GM12878 (cell line): ENCODE results near the gene AMZ2.
"Not testable (repeated sequence)": the region's sequence is repeated elsewhere in the genome, so short reads cannot be mapped to it uniquely, and the experiment has no call there.

Source experiments
- BHLHE40 ChIP-seq, 2 experiments: fragments of 450-650 bp in 1 of 2; IDR thresholded peaks; 2 replicates each; pipeline ENCODE4 v1.6.1; 2011 to 2017; ENCODE audit warnings: low read depth in 2 of 2, borderline replicate concordance in 1 of 2, improper control_type of control experiment in 1 of 2, low read length in 1 of 2, mild to moderate bottlenecking in 1 of 2
- CREB1 ChIP-seq: IDR thresholded peaks from 2 replicates; pipeline ENCODE4 v1.6.1; 2012; ENCODE audit warnings: low read depth, mild to moderate bottlenecking, inconsistent platforms
- HDAC2 ChIP-seq: fragments of 200-600 bp; sonication (generic); IDR thresholded peaks from 2 replicates; pipeline ENCODE4 v1.6.1; 2017
- POLR2A ChIP-seq: IDR thresholded peaks from 2 replicates; pipeline ENCODE4 v1.6.1; 2011; ENCODE audit warnings: low read depth, mild to moderate bottlenecking, low read length
- POLR2AphosphoS5 ChIP-seq: IDR thresholded peaks from 2 replicates; pipeline ENCODE4 v1.6.1; 2011; ENCODE audit warnings: mild to moderate bottlenecking, low read length, inconsistent platforms
- TCF3 ChIP-seq: IDR thresholded peaks from 2 replicates; pipeline ENCODE4 v1.6.1; 2012; ENCODE audit warnings: low read depth, mild to moderate bottlenecking, low read length, borderline replicate concordance; ENCODE audit not compliant: insufficient read depth
- TF ChIP-seq, protein P1 (sequence below): fragments of 450-650 bp; IDR thresholded peaks from 2 replicates; pipeline ENCODE4 v1.6.1; 2016; ENCODE audit warnings: mild to moderate bottlenecking
- TF ChIP-seq, protein P2 (sequence below), 3 experiments: IDR thresholded peaks in 2 of 3; conservative IDR thresholded peaks in 1 of 3; 2 replicates each; pipeline ENCODE4 v1.5.1; 2011; ENCODE audit warnings: low read depth in 3 of 3, low read length in 3 of 3, mild to moderate bottlenecking in 3 of 3, control low read depth in 2 of 3, moderate library complexity in 2 of 3, inconsistent platforms in 1 of 3, mixed read lengths in 1 of 3; ENCODE audit not compliant: control insufficient read depth in 2 of 3, insufficient read depth in 1 of 3; ENCODE audit errors: extremely low read depth in 1 of 3

DNA sequence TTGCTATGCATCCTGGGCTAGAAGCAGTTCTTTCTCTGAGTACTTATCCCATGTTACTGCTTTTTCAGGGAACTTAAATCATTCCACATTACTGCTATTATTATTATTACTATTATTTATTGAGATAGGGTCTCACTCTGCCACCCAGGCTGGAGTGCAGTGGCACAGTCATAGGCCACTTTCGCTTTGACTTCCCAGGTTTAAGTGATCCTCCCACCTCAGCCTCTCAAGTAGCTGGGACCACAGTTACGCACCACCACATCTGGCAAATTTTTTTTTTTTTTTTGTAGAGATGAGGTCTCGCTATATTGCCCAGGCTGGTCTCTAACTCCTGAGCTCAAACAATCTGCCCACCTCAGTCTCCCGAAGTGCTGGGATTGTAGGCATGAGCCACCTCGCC lies 28.4 kb upstream of the AMZ2 start:
- not testable (repeated sequence) for TF ChIP-seq HDAC2; BHLHE40 (IDR thresholded peaks at IDR 0.05; ENCODE audit: borderline replicate concordance in 1 of 2, low read depth in 2 of 2, low read length in 1 of 2); POLR2A; TCF3; CREB1; POLR2AphosphoS5
- TF ChIP-seq, protein P1, sequence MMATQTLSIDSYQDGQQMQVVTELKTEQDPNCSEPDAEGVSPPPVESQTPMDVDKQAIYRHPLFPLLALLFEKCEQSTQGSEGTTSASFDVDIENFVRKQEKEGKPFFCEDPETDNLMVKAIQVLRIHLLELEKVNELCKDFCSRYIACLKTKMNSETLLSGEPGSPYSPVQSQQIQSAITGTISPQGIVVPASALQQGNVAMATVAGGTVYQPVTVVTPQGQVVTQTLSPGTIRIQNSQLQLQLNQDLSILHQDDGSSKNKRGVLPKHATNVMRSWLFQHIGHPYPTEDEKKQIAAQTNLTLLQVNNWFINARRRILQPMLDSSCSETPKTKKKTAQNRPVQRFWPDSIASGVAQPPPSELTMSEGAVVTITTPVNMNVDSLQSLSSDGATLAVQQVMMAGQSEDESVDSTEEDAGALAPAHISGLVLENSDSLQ: not testable (repeated sequence)
- TF ChIP-seq, protein P2, sequence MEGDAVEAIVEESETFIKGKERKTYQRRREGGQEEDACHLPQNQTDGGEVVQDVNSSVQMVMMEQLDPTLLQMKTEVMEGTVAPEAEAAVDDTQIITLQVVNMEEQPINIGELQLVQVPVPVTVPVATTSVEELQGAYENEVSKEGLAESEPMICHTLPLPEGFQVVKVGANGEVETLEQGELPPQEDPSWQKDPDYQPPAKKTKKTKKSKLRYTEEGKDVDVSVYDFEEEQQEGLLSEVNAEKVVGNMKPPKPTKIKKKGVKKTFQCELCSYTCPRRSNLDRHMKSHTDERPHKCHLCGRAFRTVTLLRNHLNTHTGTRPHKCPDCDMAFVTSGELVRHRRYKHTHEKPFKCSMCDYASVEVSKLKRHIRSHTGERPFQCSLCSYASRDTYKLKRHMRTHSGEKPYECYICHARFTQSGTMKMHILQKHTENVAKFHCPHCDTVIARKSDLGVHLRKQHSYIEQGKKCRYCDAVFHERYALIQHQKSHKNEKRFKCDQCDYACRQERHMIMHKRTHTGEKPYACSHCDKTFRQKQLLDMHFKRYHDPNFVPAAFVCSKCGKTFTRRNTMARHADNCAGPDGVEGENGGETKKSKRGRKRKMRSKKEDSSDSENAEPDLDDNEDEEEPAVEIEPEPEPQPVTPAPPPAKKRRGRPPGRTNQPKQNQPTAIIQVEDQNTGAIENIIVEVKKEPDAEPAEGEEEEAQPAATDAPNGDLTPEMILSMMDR (IDR thresholded peaks at IDR 0.05 in 2 of 3, conservative IDR thresholded peaks at IDR 0.05 in 1 of 3; ENCODE audit: control insufficient read depth in 2 of 3, extremely low read depth in 1 of 3, insufficient read depth in 1 of 3, low read depth in 3 of 3, low read length in 3 of 3): not testable (repeated sequence)
